Astrocyte (in vitro differentiated cells and primary cell): ENCODE measurements around the gene EYS.

ENCODE experiments used
- CTCF ChIP-seq: IDR thresholded peaks from 2 replicates; pipeline ENCODE4 v1.5.1; 2011; ENCODE audit warnings: low read depth, mild to moderate bottlenecking, inconsistent platforms, low read length, moderate library complexity; ENCODE audit not compliant: insufficient read depth
- EZH2 ChIP-seq: IDR thresholded peaks from 2 replicates; pipeline ENCODE4 v1.6.1; 2012; ENCODE audit warnings: mild to moderate bottlenecking, low read length, inconsistent platforms; ENCODE audit not compliant: insufficient read depth

- TF ChIP-seq CTCF (no peak), EZH2 (no peak)
Observed at GRCh38 chr6:64238071-64238470, 1469.0 kb downstream of the EYS start.
